GM12891 (cell line): ENCODE data around the gene CTNNA1.

Experiments used
- POLR2A ChIP-seq: IDR thresholded peaks from 2 replicates; pipeline ENCODE4 v1.6.1; 2011; ENCODE audit warnings: low read depth, low read length, control low read depth
- POLR2AphosphoS5 ChIP-seq: IDR thresholded peaks from 2 replicates; pipeline ENCODE4 v1.6.1; 2011; ENCODE audit warnings: low read depth, low read length, control low read depth
- POU2F2 ChIP-seq: IDR thresholded peaks from 2 replicates; pipeline ENCODE4 v1.6.1; 2011; ENCODE audit warnings: low read depth, mild to moderate bottlenecking, control low read depth, low read length, moderate library complexity
- TAF1 ChIP-seq: IDR thresholded peaks from 2 replicates; pipeline ENCODE4 v1.6.1; 2011; ENCODE audit warnings: low read depth, low read length, control low read depth

- TF ChIP-seq POLR2A (no peak), TAF1 (no peak), POLR2AphosphoS5 (no peak), POU2F2 (no peak)
Observed at GRCh38 chr5:138853132-138853531, 99.9 kb downstream of the CTNNA1 start.
